ENCODE measurements around the gene RELB.
"Not testable (repeated sequence)": the region's sequence is repeated elsewhere in the genome, so short reads cannot be mapped to it uniquely, and the experiment has no call there.

DNA sequence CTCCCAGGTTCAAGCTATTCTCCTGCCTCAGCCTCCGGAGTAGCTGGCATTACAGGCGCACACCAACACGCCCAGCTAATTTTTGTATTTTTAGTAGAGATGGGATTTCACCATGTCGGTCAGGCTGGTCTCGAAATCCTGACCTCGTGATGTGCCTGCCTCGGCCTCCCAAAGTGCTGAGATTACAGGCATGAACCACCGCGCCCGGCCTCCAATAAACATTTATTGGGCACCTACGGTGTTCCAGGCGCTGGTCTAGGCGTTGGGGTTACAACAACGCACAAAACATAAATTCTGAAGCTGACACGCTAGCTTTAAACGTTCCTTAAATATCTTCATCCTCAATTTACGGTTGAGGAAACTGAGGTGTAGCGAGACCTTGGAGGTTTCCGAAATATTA is 599 bp upstream of the RELB start:
- TF ChIP-seq CTCF (conservative IDR thresholded peaks at IDR 0.05; ENCODE audit: low read depth, low read length); POLR2A (IDR thresholded peaks at IDR 0.05; ENCODE audit: low read depth, low read length): not testable (repeated sequence)

Measured in IMR-90 (cell line).